HG02798 (cell line): ENCODE measurements around the gene MKRN3.
A peak's percentile ranks its signal among the peaks of the same experiment; 100 is the strongest.

Experiments used
- ATAC-seq: cut with Tn5 transposase; IDR thresholded peaks from one replicate; pipeline ENCODE4 v1.9.1; 2021; ENCODE audit warnings: mild to moderate bottlenecking; ENCODE audit not compliant: unreplicated experiment, poor library complexity

The MKRN3 gene

GRCh38 chr15:23565395-23566070 lies at the start of gene MKRN3:
MKRN3 (plus strand) TSS chr15:23565674; CDS start chr15:23565783, 109 bp downstream.
- ATAC-seq = peak; percentile 62

DNA sequence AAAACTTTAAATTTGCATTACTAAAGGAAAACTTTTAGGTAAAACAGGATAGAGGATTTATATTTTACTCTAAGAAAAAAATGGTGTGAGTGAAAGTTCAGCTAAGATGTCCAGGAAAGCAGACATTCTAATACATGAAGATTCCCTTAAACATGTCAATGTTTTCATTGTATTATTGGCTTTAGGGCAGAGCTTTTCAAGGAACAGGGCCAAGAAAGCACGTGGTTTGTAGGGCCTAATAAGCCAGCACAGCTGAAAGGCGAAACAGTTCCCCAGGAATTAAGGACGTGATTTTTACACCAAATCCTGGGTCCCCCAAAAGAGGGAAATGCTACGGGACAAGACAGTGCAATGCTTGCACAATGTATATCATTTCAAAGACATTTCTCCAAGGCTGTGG lies 48.6 kb upstream of the MKRN3 start:
- ATAC-seq = no peak

- no peak for ATAC-seq
These were observed 47.4 kb upstream of the MKRN3 start for GRCh38 chr15:23518104-23518503.

DNA sequence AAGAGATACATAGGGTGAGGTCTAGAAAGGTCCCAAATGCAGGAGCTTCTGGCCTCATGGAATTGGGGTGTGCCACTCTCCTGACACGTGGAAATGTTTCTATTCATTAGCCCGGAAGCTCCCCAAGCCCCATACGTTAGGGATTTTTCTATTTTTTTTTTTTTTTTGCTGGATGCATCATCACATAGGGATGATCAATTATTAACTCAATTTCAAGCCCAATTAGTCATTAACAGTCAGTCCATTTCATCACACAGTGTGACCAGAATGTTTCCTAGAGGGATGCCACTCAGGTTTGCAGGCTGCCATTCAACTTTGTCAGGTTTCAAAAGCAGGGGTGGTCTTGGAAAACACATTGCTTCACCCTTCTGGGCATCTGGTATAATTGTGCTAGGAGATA lies 40.7 kb upstream of the MKRN3 start:
- no peak for ATAC-seq

DNA sequence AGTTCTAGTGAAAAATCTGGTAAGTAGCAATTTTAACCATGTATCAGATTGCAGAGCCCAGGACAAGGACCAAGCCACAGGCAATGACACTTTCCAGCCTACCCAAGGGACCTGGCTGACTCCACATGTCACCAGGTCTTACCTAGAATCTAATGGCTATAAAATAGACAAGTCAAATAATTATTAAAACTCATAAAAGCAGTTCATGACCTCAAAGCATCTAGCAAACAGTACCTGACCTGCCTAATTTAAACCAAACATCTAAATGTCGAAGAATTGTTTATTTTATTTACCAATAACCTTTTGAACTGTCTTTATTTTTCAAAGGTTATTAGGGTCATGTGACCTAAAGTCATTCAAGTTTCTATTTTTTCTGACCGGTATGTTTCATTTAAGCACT lies 35.6 kb upstream of the MKRN3 start:
- no peak for ATAC-seq

DNA sequence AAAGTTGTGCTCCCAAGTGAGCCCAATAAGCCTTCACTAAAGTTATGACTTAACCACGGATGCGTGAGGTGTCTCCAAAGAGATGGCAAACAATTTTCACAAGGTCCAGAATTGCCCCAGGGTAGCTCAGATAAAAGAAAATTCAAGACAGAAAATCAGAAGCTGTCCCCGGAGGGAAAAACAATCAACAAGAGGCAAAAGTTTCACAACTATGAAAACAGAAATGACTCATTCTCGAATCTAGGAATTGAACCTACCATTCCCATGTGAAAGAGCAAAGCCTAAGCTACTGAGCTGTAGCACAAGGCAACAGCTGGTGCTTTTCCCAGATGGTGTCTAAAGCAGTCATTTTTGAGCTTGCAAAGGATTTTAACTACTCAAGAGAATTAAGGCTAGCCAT lies 33.5 kb upstream of the MKRN3 start:
- ATAC-seq = no peak

DNA sequence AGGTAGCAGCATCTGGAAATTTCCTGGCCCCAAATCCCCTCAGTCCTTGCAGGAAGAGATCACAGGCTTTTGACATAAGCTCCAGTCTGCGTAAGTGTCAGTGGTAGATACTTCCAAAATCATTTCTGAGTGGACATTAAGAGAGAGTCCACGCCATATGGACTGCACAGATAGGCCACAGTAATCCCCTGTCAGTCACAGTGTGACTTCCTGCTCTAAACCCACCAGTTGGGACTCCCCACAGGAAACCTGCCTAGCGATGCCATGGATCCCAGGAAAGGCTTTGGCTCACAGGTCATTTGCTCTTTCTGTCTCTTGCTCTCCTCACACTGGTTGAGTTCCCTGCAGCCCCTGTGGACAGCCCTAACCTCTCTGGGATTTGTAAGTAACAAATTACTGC lies 28.8 kb upstream of the MKRN3 start:
- ATAC-seq = no peak

GRCh38 chr15:23538648-23539047 lies 26.8 kb upstream of the MKRN3 start:
- ATAC-seq = no peak

GRCh38 chr15:23539892-23540291 lies 25.6 kb upstream of the MKRN3 start:
- ATAC-seq = no peak

DNA sequence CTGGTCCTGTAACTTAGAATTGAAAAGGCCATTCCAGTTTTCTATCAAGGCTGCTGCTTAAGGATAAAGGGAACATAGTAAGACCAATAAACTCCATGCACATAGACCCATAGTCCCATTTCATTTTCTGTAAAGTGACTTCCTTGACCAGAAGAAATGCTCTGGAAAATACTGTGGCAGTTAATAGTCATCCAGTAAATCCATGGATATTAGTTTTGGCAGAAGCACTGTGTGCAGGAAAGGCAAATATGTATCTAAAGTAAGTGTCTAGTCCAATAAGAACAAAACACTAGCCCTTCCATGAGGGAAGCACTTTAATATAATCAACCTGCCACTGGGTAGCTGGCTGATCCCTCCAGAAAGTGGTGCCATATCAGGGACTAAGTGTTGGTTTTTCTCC lies 19.3 kb upstream of the MKRN3 start:
- no peak for ATAC-seq

DNA sequence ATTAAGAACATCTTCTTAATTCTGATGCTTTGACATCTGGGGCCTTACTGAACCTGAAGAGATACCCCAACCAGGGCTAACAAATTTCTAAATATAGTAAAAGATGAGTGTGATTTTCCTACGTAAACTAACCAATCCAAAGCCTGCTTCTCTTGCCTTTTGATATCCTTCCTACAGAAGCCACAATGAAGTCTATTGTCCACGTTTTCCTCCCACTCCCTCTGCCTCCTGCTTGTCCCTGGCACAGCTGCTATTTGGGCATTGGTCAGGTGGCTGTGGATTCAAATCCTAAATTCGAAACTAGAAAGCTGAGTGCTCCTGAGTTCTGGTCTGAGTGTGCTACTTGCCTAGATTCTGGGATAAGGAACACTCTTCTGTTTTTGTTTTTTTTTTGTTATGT lies 17.4 kb upstream of the MKRN3 start:
- ATAC-seq = no peak

- ATAC-seq = no peak
These were observed 3.6 kb upstream of the MKRN3 start for GRCh38 chr15:23561914-23562313.

DNA sequence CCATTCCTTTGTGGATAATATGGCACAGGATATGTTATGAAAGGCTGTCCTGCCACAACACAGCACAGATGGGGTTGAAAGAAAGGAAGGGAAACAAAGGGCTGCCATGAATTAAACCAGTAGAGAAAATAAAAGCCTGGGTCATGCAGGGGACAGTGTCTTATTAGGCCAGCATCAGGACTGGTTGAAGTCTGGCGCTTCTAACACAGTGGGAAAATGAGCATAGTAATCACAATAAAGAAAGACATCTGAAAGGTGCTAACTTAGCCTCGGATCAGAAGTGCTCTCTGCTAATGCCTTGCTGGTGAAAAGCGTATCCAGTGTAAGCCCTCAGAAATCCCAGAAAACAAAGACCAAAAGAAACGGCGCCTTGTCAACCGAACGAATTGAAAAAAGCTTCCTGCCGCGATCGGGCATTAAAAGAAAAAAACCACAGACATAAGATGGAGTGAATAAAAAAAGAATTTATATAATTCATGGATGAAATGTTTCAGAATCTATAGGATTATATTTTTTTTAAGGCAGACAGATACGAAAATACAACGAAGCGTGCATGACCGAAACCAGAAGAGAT lies 566 bp upstream of the MKRN3 start:
- no peak for ATAC-seq

GRCh38 chr15:23566071-23566554 lies 639 bp downstream of the MKRN3 start:
- ATAC-seq = peak; percentile 29

DNA sequence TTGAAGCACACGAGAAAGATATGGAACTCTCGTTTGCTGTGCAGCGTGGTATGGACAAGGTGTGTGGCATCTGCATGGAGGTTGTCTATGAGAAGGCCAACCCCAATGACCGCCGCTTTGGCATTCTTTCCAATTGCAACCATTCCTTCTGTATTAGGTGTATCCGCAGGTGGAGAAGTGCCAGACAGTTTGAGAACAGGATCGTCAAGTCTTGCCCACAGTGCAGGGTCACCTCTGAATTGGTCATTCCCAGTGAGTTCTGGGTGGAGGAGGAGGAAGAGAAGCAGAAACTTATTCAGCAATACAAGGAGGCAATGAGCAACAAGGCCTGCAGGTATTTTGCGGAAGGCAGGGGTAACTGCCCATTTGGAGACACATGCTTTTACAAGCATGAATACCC lies 1.2 kb downstream of the MKRN3 start:
- no peak for ATAC-seq

DNA sequence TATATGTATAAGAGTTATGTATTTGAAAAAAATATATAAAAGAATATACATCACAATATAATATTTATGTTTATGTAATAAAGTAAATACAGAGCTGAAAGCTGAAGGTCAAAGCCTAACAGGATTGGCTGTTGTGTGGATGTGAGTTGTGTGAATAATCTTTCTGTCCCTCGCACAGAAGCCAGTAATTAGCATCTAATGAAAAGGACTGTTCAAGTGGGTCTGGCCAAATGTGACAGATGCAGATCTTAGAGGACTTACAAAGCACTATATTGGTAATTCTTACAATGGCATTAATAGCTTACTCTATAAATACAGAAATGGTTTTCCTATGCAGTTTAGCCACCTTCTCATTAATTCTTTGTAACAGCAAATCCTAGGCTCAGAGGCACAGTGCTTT lies 2.4 kb downstream of the MKRN3 start:
- no peak for ATAC-seq

GRCh38 chr15:23569151-23569925 lies 3.9 kb downstream of the MKRN3 start:
- ATAC-seq = no peak

- no peak for ATAC-seq
These were observed 5.0 kb downstream of the MKRN3 start for GRCh38 chr15:23570486-23570885.

DNA sequence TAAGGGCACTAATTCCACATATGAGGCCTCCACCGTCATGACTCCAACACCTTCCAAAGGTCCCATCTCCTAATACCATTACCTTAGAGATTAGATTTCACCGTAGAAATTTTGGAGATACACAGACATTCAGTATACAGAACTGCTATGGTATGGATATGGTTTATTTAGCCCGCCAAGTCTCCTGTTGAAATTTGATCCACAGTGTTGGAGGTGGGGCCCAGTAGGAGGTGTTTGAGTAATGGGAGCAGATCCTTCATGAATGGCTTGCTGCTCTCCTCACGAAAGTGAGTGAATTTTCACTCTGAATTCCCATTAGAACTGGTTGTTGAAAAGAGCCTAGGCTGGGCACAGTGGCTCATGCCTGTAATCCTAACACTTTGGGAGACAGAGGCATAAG lies 7.4 kb downstream of the MKRN3 start:
- ATAC-seq = no peak

DNA sequence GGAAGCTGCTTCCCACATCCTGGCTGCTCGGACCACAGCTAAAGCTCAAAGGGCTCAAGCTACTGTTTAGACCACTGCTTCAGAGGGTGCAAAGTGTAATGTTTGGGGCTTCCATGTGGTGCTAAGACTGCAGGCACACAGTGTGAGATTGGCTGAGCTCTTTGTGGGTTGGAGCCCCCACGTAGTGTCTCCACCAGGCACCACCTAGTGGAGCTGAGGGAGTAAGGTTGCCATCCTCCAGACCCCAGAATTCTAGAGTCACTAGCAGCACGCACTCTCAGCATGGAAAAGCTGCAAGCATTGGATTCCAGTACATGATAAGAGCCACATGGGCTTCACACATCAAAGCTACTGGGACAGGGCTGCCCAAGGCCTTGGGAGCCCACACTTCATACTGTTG lies 9.3 kb downstream of the MKRN3 start:
- ATAC-seq = no peak

DNA sequence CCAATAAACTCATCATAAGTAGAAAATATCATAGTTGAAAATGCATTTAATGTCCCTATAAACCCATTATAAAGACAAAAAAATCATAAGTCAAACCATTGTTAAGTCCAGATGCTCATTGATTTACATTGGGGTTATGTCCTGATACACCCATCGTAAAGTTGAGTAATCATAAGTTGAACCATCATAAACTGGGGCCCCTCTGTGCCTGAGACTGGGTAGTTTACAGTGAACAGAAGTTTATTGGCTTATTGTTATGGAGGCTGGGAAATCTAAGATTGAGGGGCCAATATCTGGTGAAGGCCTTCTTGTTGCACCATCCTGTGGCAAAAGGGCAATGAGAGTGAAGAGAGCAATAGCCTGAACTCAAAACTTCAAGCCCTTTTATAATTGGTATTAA lies 10.6 kb downstream of the MKRN3 start:
- no peak for ATAC-seq
